EL (cell line): Measurements from ENCODE around the gene UBE2E1.
"Not testable (repeated sequence)": the region's sequence is repeated elsewhere in the genome, so short reads cannot be mapped to it uniquely, and the experiment has no call there.

Experiments used
- DNase-seq: peaks from one replicate; pipeline ENCODE4 v3.0.0-alpha.2; 2016

The UBE2E1 gene

DNA sequence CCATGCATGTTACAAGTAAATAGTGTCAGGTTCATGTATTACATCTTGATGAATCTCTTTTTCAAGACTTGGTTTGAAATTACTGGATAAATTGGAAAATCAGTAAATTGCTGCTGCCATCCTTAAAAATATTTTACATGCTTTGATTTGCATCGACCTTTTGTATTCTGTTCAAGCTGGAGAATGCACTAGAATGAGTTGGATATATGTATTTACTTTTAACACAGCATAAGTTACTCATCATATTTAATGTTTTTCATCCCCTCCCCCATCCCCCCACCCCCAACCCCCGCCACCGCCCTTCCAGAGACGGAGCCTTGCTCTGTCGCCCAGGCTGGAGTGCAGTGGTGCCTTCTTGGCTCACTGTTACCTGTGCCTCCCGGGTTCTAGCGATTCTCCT, 16.8 kb downstream of the UBE2E1 start:
- DNase-seq, result no peak

DNA sequence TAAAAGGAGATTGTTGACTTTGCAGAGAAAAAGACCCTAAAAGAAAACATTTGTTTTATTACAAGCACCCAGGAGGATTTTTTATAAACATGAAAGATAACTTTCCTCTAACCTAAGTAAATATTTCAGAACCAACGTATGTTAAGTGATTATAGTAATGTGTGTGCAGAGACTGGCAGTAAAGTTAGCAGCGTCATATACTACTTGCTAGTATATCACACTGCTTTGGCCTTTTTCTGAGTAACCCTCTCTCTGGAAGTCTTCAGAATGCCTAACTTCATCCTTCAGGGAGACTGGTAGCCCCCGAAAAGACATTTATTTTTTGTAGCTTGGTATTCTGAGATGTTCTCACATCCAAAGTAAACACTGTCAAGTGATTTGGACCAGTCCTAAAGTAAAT, 17.9 kb downstream of the UBE2E1 start:
- no peak for DNase-seq

DNA sequence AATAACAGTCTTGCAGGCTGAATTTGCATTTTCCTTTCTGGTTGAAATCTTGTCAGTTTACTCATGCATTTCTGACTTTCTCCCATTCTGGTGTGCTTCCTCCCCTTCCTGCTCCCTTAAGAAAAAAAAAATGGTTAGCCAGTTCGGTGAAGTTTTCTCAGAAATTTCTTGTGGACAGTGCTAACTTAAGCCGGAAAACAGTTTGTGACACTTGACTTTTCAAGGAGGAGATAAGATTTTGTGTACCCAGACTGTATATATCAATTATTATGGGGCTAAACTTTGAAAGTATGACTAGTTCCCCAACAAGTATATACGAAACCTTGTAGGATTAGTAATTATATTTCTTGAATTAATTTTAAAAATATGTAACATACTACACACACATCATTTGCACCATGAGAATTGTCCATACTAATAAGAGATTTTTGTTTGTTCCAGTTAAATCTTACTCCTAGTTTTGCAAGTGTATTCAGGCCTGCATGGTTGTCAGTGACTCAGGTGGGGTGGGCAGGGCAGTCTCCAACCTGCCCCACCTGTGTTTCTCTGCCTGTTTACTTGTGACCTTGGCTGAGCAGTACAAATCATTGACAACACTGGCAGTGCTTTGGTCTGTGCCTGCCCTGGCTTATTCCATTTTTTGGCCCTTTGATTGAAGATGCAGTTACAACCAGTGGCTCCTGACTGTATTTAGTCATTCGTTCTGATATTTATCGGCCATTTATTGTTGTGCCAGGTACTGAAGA, 19.1 kb downstream of the UBE2E1 start:
- no peak for DNase-seq

DNA sequence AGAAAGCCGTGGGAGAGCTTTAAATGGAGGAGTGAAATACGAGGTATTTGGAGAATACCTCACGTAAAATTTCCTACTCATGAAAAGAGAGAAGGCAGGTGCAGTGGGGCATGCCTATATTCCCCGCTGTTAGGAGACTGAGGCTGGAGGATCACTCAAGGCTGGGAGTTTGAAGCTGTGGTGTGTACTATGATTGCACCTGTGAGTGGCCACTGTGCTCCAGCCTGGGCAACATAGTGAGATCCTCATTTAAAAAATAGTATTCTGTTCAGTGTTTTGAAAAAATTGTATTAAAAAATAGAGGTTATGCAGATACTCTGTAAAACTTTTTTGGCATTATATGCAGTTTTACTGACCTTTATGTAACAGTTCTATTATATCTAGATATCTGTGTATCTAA, 20.0 kb downstream of the UBE2E1 start:
- DNase-seq, result no peak

DNA sequence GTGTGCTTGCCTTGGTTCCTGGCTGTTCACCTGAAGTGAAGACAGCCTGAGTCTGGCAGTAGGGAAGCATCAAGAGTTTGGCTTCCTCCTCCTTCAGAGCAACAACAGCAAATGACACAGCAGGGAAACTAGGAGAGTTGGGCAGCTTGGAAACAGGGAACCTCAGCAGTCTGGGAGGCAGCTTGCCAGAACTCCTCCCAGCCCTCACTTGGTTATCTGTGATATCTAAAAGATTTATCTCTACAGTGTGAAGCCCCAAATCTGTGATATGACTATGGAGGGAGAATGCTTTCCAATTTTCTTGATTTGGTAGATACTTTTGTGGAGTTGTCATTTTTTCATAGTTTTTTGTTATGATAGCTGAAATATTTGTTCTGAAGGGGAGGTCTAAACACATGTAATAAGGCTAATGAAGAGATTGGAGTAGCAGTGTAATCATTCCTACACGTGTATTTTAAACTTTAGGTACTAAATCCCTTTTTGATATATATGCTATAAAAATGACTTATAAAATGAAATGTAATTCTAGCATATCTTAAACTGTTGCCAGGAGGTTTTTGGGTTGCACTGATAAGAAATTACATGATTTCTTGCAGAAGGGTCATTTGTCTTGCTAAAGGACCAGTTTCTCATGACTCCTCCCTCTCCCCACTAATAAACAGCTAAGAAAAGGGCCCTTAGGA, 20.8 kb downstream of the UBE2E1 start:
- peak; percentile 23 for DNase-seq

DNA sequence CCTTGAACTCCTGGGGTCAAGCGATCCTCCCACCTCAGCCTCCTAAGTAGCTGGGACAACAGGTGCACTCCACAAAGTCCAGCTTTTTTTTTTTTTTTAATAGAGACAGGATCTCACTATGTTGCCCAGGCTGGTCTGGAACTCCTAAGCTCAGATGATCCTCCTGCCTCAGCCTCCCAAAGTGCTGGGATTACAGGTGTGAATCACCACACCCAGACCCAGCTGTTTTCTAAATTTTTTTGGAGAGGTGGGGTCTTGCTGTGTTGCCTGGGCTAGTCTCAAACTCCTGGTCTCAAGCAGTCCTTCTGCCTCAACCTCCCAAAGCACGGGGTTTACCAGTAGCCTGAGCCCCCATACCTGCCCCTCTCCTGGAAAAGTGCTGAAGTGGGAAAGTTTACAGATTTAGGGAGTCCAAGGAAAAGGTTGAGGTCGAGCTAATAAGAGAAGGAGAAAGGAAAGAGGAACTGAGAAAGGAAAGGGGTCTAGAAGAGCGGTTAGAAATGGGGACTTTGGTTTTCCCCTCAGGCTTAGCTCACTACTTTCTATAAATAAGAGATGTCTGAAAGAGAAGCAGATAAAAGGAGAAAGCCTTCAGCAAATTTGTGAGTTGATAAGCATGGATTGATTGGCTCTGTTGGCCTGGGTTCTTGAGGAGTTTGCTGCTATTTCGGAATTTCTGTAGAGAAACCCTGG, 23.6 kb downstream of the UBE2E1 start:
- DNase-seq, result no peak

- DNase-seq, result no peak
Observed at GRCh38 chr3:23830869-23831484, 25.2 kb downstream of the UBE2E1 start.

GRCh38 chr3:23831517-23832394, 26.0 kb downstream of the UBE2E1 start:
- DNase-seq, result no peak

DNA sequence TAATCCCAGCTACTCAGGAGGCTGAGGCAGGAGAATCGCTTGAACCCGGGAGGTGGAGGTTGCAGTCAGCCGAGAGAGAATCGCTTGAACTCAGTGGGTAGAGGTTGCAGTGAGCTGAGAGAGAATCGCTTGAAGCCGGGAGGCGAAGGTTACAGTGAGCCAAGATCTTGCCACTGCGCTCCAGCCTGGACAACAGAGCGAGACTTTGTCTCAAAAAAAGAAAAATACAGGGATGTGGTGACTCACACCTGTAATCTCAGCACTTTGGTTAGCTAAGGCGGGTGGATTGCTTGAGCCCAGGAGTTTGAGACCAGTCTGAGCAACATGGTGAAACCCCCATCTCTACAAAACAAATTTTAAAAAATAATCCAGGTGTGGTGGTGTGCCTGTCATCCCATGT, 26.8 kb downstream of the UBE2E1 start:
- no peak for DNase-seq

DNA sequence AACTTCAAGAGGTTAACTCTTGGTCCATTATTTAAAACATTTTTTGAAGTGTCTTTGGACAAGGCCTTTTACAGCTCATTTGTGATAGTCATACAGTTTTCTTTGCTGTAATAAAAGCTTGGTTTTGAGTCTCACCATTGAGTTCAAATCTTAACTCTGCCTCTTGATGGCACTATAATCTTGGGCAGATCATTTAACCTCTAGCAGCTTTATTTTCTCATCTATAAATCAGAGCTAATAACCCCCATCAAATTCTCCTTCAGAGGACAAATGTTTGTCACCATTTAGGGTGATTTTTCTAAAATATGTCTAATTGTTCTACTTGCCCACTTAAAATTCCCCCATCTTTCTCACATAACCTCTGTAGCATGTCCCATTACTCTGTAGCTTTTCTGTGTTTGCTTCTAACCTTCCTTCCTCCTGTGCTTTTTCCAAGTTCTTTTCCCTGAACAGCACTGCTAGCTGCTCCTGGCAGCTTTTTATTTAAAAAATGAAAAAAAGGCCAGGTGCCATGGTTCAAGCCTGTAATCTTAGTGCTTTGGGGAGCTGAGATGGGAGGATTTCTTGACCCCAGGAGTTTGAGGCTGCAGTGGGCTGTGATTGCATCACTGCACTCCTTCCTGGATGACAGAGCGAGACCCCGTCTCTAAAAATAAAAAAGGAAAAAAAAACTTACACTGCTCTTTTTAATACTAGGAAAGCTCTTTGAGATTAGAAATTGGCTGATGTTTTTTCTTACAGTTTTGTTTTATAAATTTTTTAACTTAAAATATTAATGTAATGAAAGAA, 28.5 kb downstream of the UBE2E1 start:
- DNase-seq, result no peak

- no peak for DNase-seq
Observed at GRCh38 chr3:23835087-23835486, 29.3 kb downstream of the UBE2E1 start.

DNA sequence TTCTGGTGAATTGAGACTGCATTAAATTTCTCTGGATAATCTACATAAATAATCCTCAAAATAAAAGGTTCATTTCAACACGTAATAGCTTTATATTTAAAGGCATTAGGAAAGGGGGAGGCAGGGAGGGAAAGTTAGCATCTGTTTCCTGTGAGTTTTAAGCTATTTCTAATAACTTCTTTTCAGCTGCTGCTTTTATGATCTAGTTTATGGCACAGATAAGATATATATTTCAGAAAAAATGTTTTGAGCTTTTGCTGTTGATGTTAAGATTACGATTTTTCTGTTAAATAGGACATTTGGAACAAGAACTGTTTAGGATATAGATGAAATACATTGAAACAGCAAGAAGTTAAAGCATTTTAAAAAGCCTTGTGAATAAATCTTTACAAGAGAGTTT, 30.0 kb downstream of the UBE2E1 start:
- no peak for DNase-seq

DNA sequence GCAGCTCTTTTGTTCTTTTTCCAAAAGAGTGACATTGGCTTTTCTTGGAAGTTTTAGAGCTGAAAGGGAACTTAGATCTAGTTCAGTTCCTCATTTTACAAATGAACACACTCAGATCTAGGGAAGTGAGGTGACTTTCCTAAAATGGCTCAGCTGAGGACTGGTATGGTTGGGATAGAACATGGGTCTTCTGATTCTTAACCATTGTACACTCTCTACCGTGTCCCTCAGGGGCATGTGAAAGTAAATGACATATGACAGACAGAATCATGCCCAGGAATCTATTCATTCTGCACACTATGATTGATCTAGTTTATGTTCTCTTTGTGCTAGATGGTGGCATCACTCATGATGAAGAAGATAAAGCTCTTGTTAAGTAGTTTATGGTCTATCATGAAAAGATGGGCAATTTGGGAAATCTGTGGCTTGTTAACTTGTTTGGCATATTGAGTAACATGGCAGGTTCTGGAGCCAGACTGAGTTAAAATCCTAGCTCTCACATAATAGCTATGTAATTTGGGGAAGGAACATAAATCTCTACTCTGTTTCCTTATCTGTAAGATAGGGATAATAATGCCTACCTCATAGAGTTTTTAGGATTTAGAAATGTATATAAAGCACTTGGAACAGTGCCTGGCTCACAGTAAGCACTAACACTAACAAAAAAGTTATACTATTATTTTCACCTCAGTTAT, 30.9 kb downstream of the UBE2E1 start:
- no peak for DNase-seq

DNA sequence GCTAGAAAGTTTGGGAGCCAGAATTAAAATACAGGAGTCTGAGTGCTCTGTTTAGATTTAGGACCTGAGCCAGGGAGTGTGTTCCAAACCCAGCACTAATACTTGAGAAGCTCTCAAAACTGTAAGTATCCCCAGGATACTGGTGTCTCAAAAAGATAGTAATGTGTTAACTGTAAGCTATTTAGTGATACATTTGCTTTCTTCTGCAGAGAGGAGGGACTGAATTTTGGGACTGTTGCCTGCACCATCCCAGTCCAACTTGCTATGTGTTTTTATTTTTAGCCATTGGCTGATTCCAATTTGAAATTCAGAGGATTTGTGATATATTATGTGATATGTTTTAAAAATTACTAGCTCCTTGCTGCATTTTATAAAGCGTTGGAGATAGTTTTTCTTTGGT, 31.5 kb downstream of the UBE2E1 start:
- DNase-seq, result no peak

DNA sequence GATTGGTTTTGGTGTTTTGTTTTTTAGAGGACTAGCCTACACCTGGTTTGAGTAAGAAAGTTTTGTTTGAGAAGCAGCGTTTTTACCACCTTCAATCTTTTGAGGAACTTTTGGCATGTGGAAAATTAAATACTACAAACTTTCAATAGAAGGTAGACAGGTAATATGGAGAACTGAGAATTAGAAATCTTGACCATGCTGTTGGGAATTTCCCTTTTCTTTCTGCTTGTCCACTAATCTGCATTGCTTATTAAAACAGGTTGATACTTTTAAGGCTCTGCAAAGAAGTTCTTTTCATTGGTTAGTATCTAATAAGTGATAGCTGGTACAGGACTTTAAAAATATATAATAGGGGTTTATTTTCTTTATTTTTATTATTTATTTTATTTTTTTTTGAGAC, 31.9 kb downstream of the UBE2E1 start:
- no peak for DNase-seq

- no peak for DNase-seq
Observed at GRCh38 chr3:23840521-23840920, 34.8 kb downstream of the UBE2E1 start.

- DNase-seq, result no peak
Observed at GRCh38 chr3:23843869-23844268, 38.1 kb downstream of the UBE2E1 start.

GRCh38 chr3:23845326-23846216, 39.8 kb downstream of the UBE2E1 start:
- DNase-seq, result no peak

- not testable (repeated sequence) for DNase-seq
Observed at GRCh38 chr3:23849462-23849861, 43.7 kb downstream of the UBE2E1 start.

DNA sequence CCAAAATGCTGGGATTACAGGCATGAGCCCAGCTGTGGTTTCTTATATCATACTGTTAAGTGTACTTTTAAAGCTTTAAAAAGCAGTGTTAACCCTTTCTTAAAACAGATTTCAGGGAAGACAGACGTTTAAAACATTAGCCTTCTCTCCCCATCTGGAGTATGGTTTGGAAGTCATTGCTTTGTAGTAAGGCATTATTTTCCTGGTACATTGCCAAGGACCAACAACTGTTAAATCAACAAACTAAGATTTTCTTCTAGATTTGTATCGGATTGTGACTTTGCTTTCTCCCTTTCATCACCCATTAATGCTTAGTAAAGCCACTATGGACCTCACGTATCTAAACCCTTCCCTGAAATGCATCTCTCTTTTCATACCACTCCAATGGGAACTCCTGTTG, 50.5 kb downstream of the UBE2E1 start:
- DNase-seq, result no peak
